ENCODE data around the gene HYI.

- TF ChIP-seq CTCF (conservative IDR thresholded peaks at IDR 0.05) (no peak), ZFX (IDR thresholded peaks at IDR 0.05) (no peak)
These were observed 32.9 kb downstream of the HYI start for GRCh38 chr1:43420874-43421273.
